Amniotic stem cell (primary cell): ENCODE data around the gene BAX.
A peak's percentile ranks its signal among the peaks of the same experiment; 100 is the strongest.

ENCODE experiments used
- DNase-seq: peaks from one replicate; lab custom pipeline; 2025; lab: John Stamatoyannopoulos, UW

The BAX gene

GRCh38 chr19:48928164-48929025 is 26.3 kb upstream of the BAX start:
- no peak for DNase-seq

GRCh38 chr19:48933382-48933932 is 21.2 kb upstream of the BAX start, which contains the start of gene DHDH:
Gene DHDH (plus strand): TSS chr19:48933699. CDS start chr19:48933722, 23 bp downstream.
- peak; percentile 28 for DNase-seq

GRCh38 chr19:48934837-48935236 is 19.8 kb upstream of the BAX start:
- no peak for DNase-seq

- DNase-seq, result no peak
Observed at GRCh38 chr19:48935864-48936263, 18.8 kb upstream of the BAX start.

GRCh38 chr19:48938256-48938655 is 16.4 kb upstream of the BAX start:
- no peak for DNase-seq

- DNase-seq, result no peak
Observed at GRCh38 chr19:48940902-48941301, 13.8 kb upstream of the BAX start.

GRCh38 chr19:48943081-48943480 is 11.6 kb upstream of the BAX start:
- DNase-seq, result no peak

GRCh38 chr19:48945415-48945814 is 9.3 kb upstream of the BAX start:
- no peak for DNase-seq

GRCh38 chr19:48945817-48946216 is 8.9 kb upstream of the BAX start:
- no peak for DNase-seq

GRCh38 chr19:48946463-48947257 is 8.0 kb upstream of the BAX start:
- no peak for DNase-seq

- no peak for DNase-seq
Observed at GRCh38 chr19:48947258-48947542, 7.5 kb upstream of the BAX start.

- DNase-seq, result no peak
Observed at GRCh38 chr19:48950159-48950558, 4.5 kb upstream of the BAX start.

- no peak for DNase-seq
Observed at GRCh38 chr19:48950830-48951519, 3.7 kb upstream of the BAX start.

GRCh38 chr19:48953141-48953540 is 1.5 kb upstream of the BAX start:
- DNase-seq, result no peak

GRCh38 chr19:48953990-48954594 is 583 bp upstream of the BAX start:
- DNase-seq, result no peak

GRCh38 chr19:48955308-48955958 is 758 bp downstream of the BAX start:
- no peak for DNase-seq

- no peak for DNase-seq
Observed at GRCh38 chr19:48958006-48958405, 3.3 kb downstream of the BAX start.

- no peak for DNase-seq
Observed at GRCh38 chr19:48959341-48960239, 4.9 kb downstream of the BAX start.

GRCh38 chr19:48961051-48961649 is 6.5 kb downstream of the BAX start:
- DNase-seq, result no peak

- DNase-seq, result no peak
Observed at GRCh38 chr19:48961673-48962028, 7.0 kb downstream of the BAX start.
